ENCODE results near the gene SPPL2C. TPM values are rescaled to one million over a fixed set of nuclear protein-coding genes. Genes with fewer than 3 reads are reported as not detected.

SPPL2C gene
- total and polyA plus RNA-seq, 2 of the 13 experiments (the other 11 are each of a cell fraction or from before 2014, with no cell fraction given): not detected

GRCh38 chr17:45889579-45889978 is 44.9 kb downstream of the SPPL2C start:
- no peaks in the 10 kb centered on the region for H3K9me3 ChIP-seq (ENCODE audit: low read length)
- intact Hi-C loops (cut with micrococcal nuclease; ENCODE audit: unreplicated experiment) (no loop called here), in situ Hi-C loops (cut with HindIII; ENCODE audit: extremely low pct_ligation_motif_present, low pct_unique_long_range_greater_than_20kb) (no loop called here)
- ATAC-seq: peak; percentile 53
- no peak overlapping the region for H3K9ac ChIP-seq (ENCODE audit: insufficient read depth, low read depth, low read length)
- H3K4me3 ChIP-seq (replicated peaks in 1 of 3; ENCODE audit: insufficient read depth in 1 of 3, low read depth in 2 of 3, low read length in 3 of 3): no peak overlapping the region
- peaks cover 4 to 12% of the 10 kb centered on the region in 2 experiments; a peak in 2 of 5 replicates for H3K27me3 ChIP-seq (ENCODE audit: control insufficient read depth in 1 of 2, insufficient read depth in 2 of 2, low read length in 2 of 2)
- H3K4me2 ChIP-seq (ENCODE audit: low read depth, low read length): no peak overlapping the region
- H3K27ac ChIP-seq (ENCODE audit: extremely low read length, insufficient read depth, low read length): no peak overlapping the region
- WGBS (ENCODE audit: low lambda C conversion rate): 5% methylated on average over 2 of the region's 4 CpGs
- H4K20me1 ChIP-seq (ENCODE audit: insufficient read depth, low read length): no peaks in the 10 kb centered on the region
- H2AFZ ChIP-seq (ENCODE audit: low read length): no peak overlapping the region
- TF ChIP-seq STAG1 (CRISPR knock-in tag; IDR thresholded peaks at IDR 0.05): 0 out of 2 replicates have a peak, but pooled peaks have one; percentile 18
- no peak for TF ChIP-seq ZNF556 (CRISPR knock-in tag; IDR thresholded peaks at IDR 0.05; ENCODE audit: borderline replicate concordance)
- TF ChIP-seq, protein P1, sequence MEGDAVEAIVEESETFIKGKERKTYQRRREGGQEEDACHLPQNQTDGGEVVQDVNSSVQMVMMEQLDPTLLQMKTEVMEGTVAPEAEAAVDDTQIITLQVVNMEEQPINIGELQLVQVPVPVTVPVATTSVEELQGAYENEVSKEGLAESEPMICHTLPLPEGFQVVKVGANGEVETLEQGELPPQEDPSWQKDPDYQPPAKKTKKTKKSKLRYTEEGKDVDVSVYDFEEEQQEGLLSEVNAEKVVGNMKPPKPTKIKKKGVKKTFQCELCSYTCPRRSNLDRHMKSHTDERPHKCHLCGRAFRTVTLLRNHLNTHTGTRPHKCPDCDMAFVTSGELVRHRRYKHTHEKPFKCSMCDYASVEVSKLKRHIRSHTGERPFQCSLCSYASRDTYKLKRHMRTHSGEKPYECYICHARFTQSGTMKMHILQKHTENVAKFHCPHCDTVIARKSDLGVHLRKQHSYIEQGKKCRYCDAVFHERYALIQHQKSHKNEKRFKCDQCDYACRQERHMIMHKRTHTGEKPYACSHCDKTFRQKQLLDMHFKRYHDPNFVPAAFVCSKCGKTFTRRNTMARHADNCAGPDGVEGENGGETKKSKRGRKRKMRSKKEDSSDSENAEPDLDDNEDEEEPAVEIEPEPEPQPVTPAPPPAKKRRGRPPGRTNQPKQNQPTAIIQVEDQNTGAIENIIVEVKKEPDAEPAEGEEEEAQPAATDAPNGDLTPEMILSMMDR (CRISPR knock-in tag; IDR thresholded peaks at IDR 0.05): peak; percentile 24; the same call in 1 of the 2 replicates
- BruUV-seq (replicated peaks): no TSS peak
- H3K4me1 ChIP-seq (ENCODE audit: insufficient read depth, low read length): peaks cover 15% of the 10 kb centered on the region
- ChIA-PET POLR2A (no interaction called here), CTCF (ENCODE audit: low intra/inter-chr PET ratio, low total read pairs) (no interaction called here)
- peak; percentile 46 for FAIRE-seq
- no peak for DNase-seq (ENCODE audit: low spot score)
- no peaks in the 10 kb centered on the region for H3K36me3 ChIP-seq (replicated peaks in 1 of 2; ENCODE audit: control insufficient read depth in 1 of 2, insufficient read depth in 2 of 2, low read length in 2 of 2)
- H3K79me2 ChIP-seq (ENCODE audit: insufficient read depth, low read length): no peaks in the 10 kb centered on the region

DNA sequence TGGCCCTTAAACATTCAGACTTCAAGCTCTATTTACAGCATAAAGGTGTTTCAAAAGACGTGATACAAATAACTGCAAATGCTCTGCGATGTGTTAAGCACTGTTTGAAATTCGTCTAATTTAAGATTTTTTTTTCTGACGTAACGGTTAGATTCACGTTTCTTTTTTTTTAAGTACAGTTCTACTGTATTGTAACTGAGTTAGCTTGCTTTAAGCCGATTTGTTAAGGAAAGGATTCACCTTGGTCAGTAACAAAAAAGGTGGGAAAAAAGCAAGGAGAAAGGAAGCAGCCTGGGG is 49.0 kb downstream of the SPPL2C start:
- H3K36me3 ChIP-seq (replicated peaks in 1 of 2; ENCODE audit: control insufficient read depth in 1 of 2, insufficient read depth in 2 of 2, low read length in 2 of 2): no peaks in the 10 kb centered on the region
- no peaks in the 10 kb centered on the region for H3K79me2 ChIP-seq (ENCODE audit: insufficient read depth, low read length)
- H2AFZ ChIP-seq (ENCODE audit: low read length): peak overlapping the region; percentile 1
- H3K4me3 ChIP-seq (replicated peaks in 1 of 3; ENCODE audit: insufficient read depth in 1 of 3, low read depth in 2 of 3, low read length in 3 of 3): no peak overlapping the region
- peaks cover 37% of the 10 kb centered on the region for H3K4me1 ChIP-seq (ENCODE audit: insufficient read depth, low read length)
- 85% methylated on average over 7 of the region's 7 CpGs for WGBS (ENCODE audit: low lambda C conversion rate)
- ChIA-PET POLR2A (no interaction called here), CTCF (ENCODE audit: low intra/inter-chr PET ratio, low total read pairs) (interaction anchor here (2.6 kb wide), 1 partner anchor 55 kb away, joined by 13 read pairs; no protein-coding TSS in a partner anchor)
- H3K4me2 ChIP-seq (ENCODE audit: low read depth, low read length): peak overlapping the region; percentile 96
- intact Hi-C loops (cut with micrococcal nuclease; ENCODE audit: unreplicated experiment) (loop anchor here (10.0 kb wide), 1 partner anchor 51 kb away; no protein-coding TSS in a partner anchor), in situ Hi-C loops (cut with HindIII; ENCODE audit: extremely low pct_ligation_motif_present, low pct_unique_long_range_greater_than_20kb) (no loop called here)
- ATAC-seq (no peak), FAIRE-seq (peak; percentile 42), DNase-seq (ENCODE audit: low spot score) (no peak)
- no peak overlapping the region for H3K9ac ChIP-seq (ENCODE audit: insufficient read depth, low read depth, low read length)
- no peaks in the 10 kb centered on the region for H3K9me3 ChIP-seq (ENCODE audit: low read length)
- H3K27me3 ChIP-seq (ENCODE audit: control insufficient read depth in 1 of 2, insufficient read depth in 2 of 2, low read length in 2 of 2): peaks cover 8 to 45% of the 10 kb centered on the region in 2 experiments
- BruUV-seq (replicated peaks): no TSS peak
- H4K20me1 ChIP-seq (ENCODE audit: insufficient read depth, low read length): no peaks in the 10 kb centered on the region; the same call in 1 of the 2 replicates
- no peak overlapping the region for H3K27ac ChIP-seq (ENCODE audit: extremely low read length, insufficient read depth, low read length)
- no peak for TF ChIP-seq MXD1 (CRISPR knock-in tag; IDR thresholded peaks at IDR 0.05)
- TF ChIP-seq ZNF577 (CRISPR knock-in tag; IDR thresholded peaks at IDR 0.05; ENCODE audit: borderline replicate concordance, low read depth): 0 out of 2 replicates have a peak, but pooled peaks have one; percentile 63
- TF ChIP-seq, protein P2, sequence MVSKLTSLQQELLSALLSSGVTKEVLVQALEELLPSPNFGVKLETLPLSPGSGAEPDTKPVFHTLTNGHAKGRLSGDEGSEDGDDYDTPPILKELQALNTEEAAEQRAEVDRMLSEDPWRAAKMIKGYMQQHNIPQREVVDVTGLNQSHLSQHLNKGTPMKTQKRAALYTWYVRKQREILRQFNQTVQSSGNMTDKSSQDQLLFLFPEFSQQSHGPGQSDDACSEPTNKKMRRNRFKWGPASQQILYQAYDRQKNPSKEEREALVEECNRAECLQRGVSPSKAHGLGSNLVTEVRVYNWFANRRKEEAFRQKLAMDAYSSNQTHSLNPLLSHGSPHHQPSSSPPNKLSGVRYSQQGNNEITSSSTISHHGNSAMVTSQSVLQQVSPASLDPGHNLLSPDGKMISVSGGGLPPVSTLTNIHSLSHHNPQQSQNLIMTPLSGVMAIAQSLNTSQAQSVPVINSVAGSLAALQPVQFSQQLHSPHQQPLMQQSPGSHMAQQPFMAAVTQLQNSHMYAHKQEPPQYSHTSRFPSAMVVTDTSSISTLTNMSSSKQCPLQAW (CRISPR knock-in tag; IDR thresholded peaks at IDR 0.05): peak; percentile 59; the same call in 1 of the 2 replicates
- no peak for TF ChIP-seq ZNF510 (CRISPR knock-in tag; IDR thresholded peaks at IDR 0.05; ENCODE audit: low read depth)
- no peak for TF ChIP-seq ZNF768 (CRISPR knock-in tag; IDR thresholded peaks at IDR 0.05)
- 0 out of 2 replicates have a peak, but pooled peaks have one; percentile 14 for TF ChIP-seq PAXIP1 (CRISPR knock-in tag; conservative IDR thresholded peaks at IDR 0.05)
- 0 out of 2 replicates have a peak, but pooled peaks have one; percentile 36 for TF ChIP-seq ZNF572 (CRISPR knock-in tag; IDR thresholded peaks at IDR 0.05)
- no peak for TF ChIP-seq TGIF2 (CRISPR knock-in tag; IDR thresholded peaks at IDR 0.05)

Measured in HepG2 (cell line).